ENCODE data around the gene GPR61.
A peak's percentile ranks its signal among the peaks of the same experiment; 100 is the strongest.

GPR61 gene

DNA sequence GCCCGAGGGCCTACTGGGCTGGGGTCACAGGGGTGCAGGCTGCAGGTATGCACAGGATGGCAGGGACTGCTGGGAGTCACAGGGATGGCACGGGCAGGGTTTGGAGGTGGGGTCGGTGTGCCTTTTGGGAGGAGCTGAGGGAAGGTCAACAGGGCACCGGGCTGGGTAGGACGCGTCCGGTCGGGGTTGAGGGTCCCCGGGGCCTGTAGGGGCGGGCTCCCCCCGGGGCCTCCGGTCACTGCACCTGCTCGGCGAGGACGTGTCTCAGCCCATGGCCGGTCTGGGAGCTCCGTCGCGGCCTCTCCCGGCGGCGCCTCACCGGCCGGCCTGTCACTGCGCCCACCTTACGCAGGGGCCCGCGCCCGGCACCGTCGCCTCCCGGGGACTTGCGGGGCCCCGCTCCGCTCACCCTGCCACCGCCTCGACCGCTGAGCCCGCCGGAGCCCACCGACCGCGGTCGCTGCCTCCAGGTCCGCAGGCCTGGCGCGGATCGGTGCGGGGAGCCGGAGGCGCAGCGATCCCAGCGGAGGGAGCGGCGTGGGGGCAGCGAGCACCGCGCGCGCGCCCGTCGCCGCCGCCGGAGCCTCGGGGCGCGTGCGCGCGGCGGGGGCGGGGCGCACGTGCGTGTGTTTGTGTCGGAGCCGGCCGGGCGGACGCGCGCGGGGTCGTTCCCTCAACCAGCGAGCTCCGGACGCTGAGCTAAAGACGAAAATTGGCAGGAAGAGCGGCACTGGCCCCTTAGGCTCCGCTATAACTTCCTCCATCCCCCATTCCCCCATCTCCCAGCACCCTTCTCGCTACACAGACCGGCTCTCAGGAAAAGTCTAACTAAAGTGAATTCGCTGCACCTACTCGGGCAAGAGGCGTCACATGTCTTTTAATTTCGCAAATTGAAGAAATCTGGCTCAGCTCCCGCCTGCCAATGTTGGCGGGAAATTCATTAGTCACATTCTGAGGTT lies 30.2 kb upstream of the GPR61 start, which contains the start of gene AMIGO1:
AMIGO1 (minus strand) TSS at position 552 of the 959 bp plus-strand sequence. CDS start 815 bp downstream, outside the sequence.
- POLR2A ChIA-PET = interaction anchor here (1.4 to 1.7 kb wide), 2 partner anchors 12 to 39 kb away, joined by 5 to 7 read pairs; partner anchors contain the start of gene GNAI3
- no peaks in the 10 kb centered on the region for H3K36me3 ChIP-seq (ENCODE audit: control insufficient read depth in 2 of 2, insufficient read depth in 1 of 2, low read length in 2 of 2)
- H3K4me1 ChIP-seq (ENCODE audit: control insufficient read depth, insufficient read depth, low read length) = no peaks in the 10 kb centered on the region
- no peaks in the 10 kb centered on the region for H3K9me3 ChIP-seq (ENCODE audit: control insufficient read depth, insufficient read depth, low read depth, low read length)
- CTCF ChIA-PET = interaction anchor here (1.1 to 36.3 kb wide), 3 partner anchors 15 to 36 kb away, joined by 3 to 1152 read pairs (median 303); partner anchors contain the start of genes CYB561D1 and GPR61
- peak within 1 kb of the TSS; percentile 37; the same call in 1 of the 2 replicates for H3K27ac ChIP-seq (ENCODE audit: extremely low read depth, low read depth, low read length)
- H3K4me3 ChIP-seq (ENCODE audit: low read depth, low read length) = peak within 1 kb of the TSS; percentile 52
- TF ChIP-seq, protein P1, sequence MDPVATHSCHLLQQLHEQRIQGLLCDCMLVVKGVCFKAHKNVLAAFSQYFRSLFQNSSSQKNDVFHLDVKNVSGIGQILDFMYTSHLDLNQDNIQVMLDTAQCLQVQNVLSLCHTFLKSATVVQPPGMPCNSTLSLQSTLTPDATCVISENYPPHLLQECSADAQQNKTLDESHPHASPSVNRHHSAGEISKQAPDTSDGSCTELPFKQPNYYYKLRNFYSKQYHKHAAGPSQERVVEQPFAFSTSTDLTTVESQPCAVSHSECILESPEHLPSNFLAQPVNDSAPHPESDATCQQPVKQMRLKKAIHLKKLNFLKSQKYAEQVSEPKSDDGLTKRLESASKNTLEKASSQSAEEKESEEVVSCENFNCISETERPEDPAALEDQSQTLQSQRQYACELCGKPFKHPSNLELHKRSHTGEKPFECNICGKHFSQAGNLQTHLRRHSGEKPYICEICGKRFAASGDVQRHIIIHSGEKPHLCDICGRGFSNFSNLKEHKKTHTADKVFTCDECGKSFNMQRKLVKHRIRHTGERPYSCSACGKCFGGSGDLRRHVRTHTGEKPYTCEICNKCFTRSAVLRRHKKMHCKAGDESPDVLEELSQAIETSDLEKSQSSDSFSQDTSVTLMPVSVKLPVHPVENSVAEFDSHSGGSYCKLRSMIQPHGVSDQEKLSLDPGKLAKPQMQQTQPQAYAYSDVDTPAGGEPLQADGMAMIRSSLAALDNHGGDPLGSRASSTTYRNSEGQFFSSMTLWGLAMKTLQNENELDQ (tag by site-specific recombination; IDR thresholded peaks at IDR 0.05; ENCODE audit: low read depth) = no peak
- TF ChIP-seq ZNF214 (tag by site-specific recombination; IDR thresholded peaks at IDR 0.05; ENCODE audit: borderline replicate concordance) (no peak), ZEB2 (tag by site-specific recombination; IDR thresholded peaks at IDR 0.05) (0 out of 2 replicates have a peak, but pooled peaks have one; percentile 19), ZNF169 (tag by site-specific recombination; IDR thresholded peaks at IDR 0.05) (no peak), ZNF76 (tag by site-specific recombination; IDR thresholded peaks at IDR 0.05; ENCODE audit: borderline replicate concordance, low read depth) (peak; percentile 48; the same call in 1 of the 2 replicates), ZNF140 (tag by site-specific recombination; IDR thresholded peaks at IDR 0.05) (no peak), SP2 (tag by site-specific recombination; IDR thresholded peaks at IDR 0.05) (0 out of 2 replicates have a peak, but pooled peaks have one; percentile 8), ZNF777 (tag by site-specific recombination; IDR thresholded peaks at IDR 0.05; ENCODE audit: borderline replicate concordance) (no peak), ZNF335 (tag by site-specific recombination; conservative IDR thresholded peaks at IDR 0.05) (peak; percentile 71), ZNF837 (tag by site-specific recombination; IDR thresholded peaks at IDR 0.05) (no peak), ZNF670 (tag by site-specific recombination; IDR thresholded peaks at IDR 0.05; ENCODE audit: low read depth) (no peak), ZNF24 (tag by site-specific recombination; IDR thresholded peaks at IDR 0.05) (peak; percentile 49; the same call in 1 of the 2 replicates), ZNF292 (tag by site-specific recombination; IDR thresholded peaks at IDR 0.05; ENCODE audit: borderline replicate concordance, low read depth) (no peak), ZNF341 (tag by site-specific recombination; IDR thresholded peaks at IDR 0.05; ENCODE audit: low read depth) (0 out of 2 replicates have a peak, but pooled peaks have one; percentile 42), ZNF580 (tag by site-specific recombination; IDR thresholded peaks at IDR 0.05) (no peak), KLF10 (tag by site-specific recombination; IDR thresholded peaks at IDR 0.05) (0 out of 2 replicates have a peak, but pooled peaks have one; percentile 25), TCF7L2 (IDR thresholded peaks at IDR 0.05; ENCODE audit: borderline replicate concordance, low read depth, low read length) (no peak)
- TF ChIP-seq, protein P2, sequence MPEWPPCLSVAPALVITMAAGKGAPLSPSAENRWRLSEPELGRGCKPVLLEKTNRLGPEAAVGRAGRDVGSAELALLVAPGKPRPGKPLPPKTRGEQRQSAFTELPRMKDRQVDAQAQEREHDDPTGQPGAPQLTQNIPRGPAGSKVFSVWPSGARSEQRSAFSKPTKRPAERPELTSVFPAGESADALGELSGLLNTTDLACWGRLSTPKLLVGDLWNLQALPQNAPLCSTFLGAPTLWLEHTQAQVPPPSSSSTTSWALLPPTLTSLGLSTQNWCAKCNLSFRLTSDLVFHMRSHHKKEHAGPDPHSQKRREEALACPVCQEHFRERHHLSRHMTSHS (tag by site-specific recombination; IDR thresholded peaks at IDR 0.05) = no peak
- TF ChIP-seq, protein P3, sequence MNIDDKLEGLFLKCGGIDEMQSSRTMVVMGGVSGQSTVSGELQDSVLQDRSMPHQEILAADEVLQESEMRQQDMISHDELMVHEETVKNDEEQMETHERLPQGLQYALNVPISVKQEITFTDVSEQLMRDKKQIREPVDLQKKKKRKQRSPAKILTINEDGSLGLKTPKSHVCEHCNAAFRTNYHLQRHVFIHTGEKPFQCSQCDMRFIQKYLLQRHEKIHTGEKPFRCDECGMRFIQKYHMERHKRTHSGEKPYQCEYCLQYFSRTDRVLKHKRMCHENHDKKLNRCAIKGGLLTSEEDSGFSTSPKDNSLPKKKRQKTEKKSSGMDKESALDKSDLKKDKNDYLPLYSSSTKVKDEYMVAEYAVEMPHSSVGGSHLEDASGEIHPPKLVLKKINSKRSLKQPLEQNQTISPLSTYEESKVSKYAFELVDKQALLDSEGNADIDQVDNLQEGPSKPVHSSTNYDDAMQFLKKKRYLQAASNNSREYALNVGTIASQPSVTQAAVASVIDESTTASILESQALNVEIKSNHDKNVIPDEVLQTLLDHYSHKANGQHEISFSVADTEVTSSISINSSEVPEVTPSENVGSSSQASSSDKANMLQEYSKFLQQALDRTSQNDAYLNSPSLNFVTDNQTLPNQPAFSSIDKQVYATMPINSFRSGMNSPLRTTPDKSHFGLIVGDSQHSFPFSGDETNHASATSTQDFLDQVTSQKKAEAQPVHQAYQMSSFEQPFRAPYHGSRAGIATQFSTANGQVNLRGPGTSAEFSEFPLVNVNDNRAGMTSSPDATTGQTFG (tag by site-specific recombination; IDR thresholded peaks at IDR 0.05; ENCODE audit: borderline replicate concordance) = no peak
- TF ChIP-seq, protein P4, sequence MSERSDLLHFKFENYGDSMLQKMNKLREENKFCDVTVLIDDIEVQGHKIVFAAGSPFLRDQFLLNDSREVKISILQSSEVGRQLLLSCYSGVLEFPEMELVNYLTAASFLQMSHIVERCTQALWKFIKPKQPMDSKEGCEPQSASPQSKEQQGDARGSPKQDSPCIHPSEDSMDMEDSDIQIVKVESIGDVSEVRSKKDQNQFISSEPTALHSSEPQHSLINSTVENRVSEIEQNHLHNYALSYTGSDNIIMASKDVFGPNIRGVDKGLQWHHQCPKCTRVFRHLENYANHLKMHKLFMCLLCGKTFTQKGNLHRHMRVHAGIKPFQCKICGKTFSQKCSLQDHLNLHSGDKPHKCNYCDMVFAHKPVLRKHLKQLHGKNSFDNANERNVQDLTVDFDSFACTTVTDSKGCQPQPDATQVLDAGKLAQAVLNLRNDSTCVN (tag by site-specific recombination; optimal IDR thresholded peaks at IDR 0.05) = peak; percentile 72
- TF ChIP-seq, protein P5, sequence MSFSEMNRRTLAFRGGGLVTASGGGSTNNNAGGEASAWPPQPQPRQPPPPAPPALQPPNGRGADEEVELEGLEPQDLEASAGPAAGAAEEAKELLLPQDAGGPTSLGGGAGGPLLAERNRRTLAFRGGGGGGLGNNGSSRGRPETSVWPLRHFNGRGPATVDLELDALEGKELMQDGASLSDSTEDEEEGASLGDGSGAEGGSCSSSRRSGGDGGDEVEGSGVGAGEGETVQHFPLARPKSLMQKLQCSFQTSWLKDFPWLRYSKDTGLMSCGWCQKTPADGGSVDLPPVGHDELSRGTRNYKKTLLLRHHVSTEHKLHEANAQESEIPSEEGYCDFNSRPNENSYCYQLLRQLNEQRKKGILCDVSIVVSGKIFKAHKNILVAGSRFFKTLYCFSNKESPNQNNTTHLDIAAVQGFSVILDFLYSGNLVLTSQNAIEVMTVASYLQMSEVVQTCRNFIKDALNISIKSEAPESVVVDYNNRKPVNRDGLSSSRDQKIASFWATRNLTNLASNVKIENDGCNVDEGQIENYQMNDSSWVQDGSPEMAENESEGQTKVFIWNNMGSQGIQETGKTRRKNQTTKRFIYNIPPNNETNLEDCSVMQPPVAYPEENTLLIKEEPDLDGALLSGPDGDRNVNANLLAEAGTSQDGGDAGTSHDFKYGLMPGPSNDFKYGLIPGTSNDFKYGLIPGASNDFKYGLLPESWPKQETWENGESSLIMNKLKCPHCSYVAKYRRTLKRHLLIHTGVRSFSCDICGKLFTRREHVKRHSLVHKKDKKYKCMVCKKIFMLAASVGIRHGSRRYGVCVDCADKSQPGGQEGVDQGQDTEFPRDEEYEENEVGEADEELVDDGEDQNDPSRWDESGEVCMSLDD (tag by site-specific recombination; IDR thresholded peaks at IDR 0.05) = no peak
- TF ChIP-seq, protein P6, sequence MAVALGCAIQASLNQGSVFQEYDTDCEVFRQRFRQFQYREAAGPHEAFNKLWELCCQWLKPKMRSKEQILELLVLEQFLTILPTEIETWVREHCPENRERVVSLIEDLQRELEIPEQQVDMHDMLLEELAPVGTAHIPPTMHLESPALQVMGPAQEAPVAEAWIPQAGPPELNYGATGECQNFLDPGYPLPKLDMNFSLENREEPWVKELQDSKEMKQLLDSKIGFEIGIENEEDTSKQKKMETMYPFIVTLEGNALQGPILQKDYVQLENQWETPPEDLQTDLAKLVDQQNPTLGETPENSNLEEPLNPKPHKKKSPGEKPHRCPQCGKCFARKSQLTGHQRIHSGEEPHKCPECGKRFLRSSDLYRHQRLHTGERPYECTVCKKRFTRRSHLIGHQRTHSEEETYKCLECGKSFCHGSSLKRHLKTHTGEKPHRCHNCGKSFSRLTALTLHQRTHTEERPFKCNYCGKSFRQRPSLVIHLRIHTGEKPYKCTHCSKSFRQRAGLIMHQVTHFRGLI (tag by site-specific recombination; IDR thresholded peaks at IDR 0.05) = no peak
